Mononuclear cell (primary cell): Measurements from ENCODE around the gene PHC3. TPM values are rescaled to one million over a fixed set of nuclear protein-coding genes. Genes with fewer than 3 reads are reported as not detected.

Experiments
- total RNA-seq: library from RNA; depleted of rRNA; stranded (reverse); fragments of >200 nt; gene quantifications from one replicate; pipeline ENCODE4 v1.2.3, GENCODE V29; 2012

The PHC3 gene
- total RNA-seq, 1 donor = 152 TPM

Other genes starting within 250 kb of the PHC3 start
- gene SEC62, start 214.9 kb downstream of the PHC3 start, total RNA-seq = 63.8 TPM
- 19.9 TPM for gene GPR160, start 143.7 kb downstream of the PHC3 start, total RNA-seq
- 20.0 TPM for gene PRKCI, start 40.7 kb upstream of the PHC3 start, total RNA-seq
- 107 TPM for gene SKIL, start 176.0 kb upstream of the PHC3 start, total RNA-seq
- 0.21 TPM for gene CLDN11, start 237.1 kb upstream of the PHC3 start, total RNA-seq